ENCODE results near the gene ANKRD36C. TPM values are rescaled to one million over a fixed set of nuclear protein-coding genes. Genes with fewer than 3 reads are reported as not detected.
"Not testable (repeated sequence)": the region's sequence is repeated elsewhere in the genome, so short reads cannot be mapped to it uniquely, and the experiment has no call there.

ANKRD36C gene
- total and polyA plus RNA-seq, 2 donors: 2.6 to 239 TPM

- 90% methylated on average over 13 of the region's 13 CpGs for WGBS
These were observed 192.3 kb downstream of the ANKRD36C start for GRCh38 chr2:95799147-95799889.

GRCh38 chr2:95796249-95797099 is 195.2 kb downstream of the ANKRD36C start:
- H3K4me3 ChIP-seq (ENCODE audit: low read depth, low read length); DNase-seq (ENCODE audit: extremely low spot score); H3K4me1 ChIP-seq (ENCODE audit: insufficient read depth); H3K27ac ChIP-seq (ENCODE audit: low read depth); H3K36me3 ChIP-seq (ENCODE audit: insufficient read depth): not testable (repeated sequence)
- WGBS: no CpG with 5 or more reads among the region's 18 CpGs

More at GRCh38 chr2:95799147-95799889, 192.3 kb downstream of the ANKRD36C start:
- H3K36me3 ChIP-seq (ENCODE audit: insufficient read depth); H3K27ac ChIP-seq (ENCODE audit: low read depth); DNase-seq (ENCODE audit: extremely low spot score); H3K4me3 ChIP-seq (ENCODE audit: low read depth, low read length); H3K4me1 ChIP-seq (ENCODE audit: insufficient read depth): not testable (repeated sequence)

DNA sequence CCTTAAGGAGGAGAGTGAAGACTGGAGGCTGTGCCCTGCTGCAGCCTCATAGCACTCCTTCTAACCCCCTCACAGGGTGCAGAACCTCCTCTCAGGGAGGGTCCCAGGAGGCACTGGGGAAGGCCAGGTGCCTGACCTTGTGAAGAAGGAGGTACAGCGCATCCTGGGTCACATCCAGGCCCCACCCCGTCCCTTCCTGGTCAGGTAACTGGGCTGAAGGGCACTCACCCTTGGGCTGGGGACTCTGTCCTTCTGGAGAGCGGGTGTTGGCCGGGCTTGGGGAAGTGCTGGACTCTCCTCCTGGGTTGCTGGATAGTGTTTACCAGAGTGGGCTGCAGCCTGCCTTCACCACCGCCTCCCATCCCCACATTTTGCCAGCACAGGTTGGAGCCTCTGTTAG is 197.7 kb downstream of the ANKRD36C start:
- H3K4me1 ChIP-seq (ENCODE audit: insufficient read depth); DNase-seq (ENCODE audit: extremely low spot score); H3K36me3 ChIP-seq (ENCODE audit: insufficient read depth); H3K4me3 ChIP-seq (ENCODE audit: low read depth, low read length); H3K27ac ChIP-seq (ENCODE audit: low read depth): not testable (repeated sequence)
- WGBS: 82% methylated on average over 1 of the region's 5 CpGs

DNA sequence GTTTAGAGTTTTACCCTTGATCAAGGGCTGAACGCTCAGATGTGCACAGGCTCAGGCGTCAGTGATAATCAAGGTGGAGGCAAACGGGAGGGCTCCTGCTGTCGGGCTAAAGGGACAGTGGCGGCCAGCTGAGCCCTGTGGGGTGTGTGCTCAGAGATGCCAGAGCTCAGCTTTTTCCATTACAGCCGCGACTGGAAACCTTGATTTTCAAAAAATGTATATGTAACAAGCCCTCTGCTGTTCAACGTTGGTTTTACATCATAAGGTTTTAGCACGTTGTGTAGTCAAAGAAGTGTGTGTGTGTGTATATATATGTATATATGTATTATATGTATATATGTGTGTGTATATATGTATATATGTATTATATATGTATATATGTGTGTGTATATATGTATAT is 201.4 kb downstream of the ANKRD36C start:
- H3K27ac ChIP-seq (ENCODE audit: low read depth); H3K36me3 ChIP-seq (ENCODE audit: insufficient read depth): not testable (repeated sequence)
- no CpG with 5 or more reads among the region's 9 CpGs for WGBS

GRCh38 chr2:95789385-95789784 is 202.2 kb downstream of the ANKRD36C start:
- H3K4me3 ChIP-seq (ENCODE audit: low read depth, low read length); DNase-seq (ENCODE audit: extremely low spot score); H3K4me1 ChIP-seq (ENCODE audit: insufficient read depth); H3K27ac ChIP-seq (ENCODE audit: low read depth); H3K36me3 ChIP-seq (ENCODE audit: insufficient read depth): not testable (repeated sequence)
- no CpG with 5 or more reads among the region's 34 CpGs for WGBS

More for the DNA sequence above, 201.4 kb downstream of the ANKRD36C start:
- not testable (repeated sequence) for H3K4me3 ChIP-seq (ENCODE audit: low read depth, low read length); H3K4me1 ChIP-seq (ENCODE audit: insufficient read depth); DNase-seq (ENCODE audit: extremely low spot score)

DNA sequence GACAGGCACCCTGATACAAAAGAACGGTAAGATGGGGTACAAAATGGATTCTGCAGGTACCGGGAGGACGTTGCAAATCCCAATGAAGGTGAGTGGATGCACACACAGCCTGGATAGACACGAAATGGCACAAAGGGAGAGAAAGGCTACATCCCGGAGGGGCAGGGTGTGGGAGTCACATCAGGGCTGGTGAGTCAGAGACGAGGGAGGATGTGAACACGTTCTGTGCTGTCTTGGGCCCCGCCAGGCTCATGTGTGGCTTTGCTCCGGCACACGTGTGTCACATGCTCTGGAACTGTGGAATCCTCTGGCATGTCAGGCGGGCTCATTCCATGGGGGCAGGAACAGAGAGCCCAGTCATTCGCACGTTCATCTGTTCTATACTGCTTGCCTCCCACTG is 203.0 kb downstream of the ANKRD36C start:
- no CpG with 5 or more reads among the region's 13 CpGs for WGBS
- not testable (repeated sequence) for H3K36me3 ChIP-seq (ENCODE audit: insufficient read depth); DNase-seq (ENCODE audit: extremely low spot score)

More for the DNA sequence above, 203.0 kb downstream of the ANKRD36C start:
- not testable (repeated sequence) for H3K4me1 ChIP-seq (ENCODE audit: insufficient read depth); H3K4me3 ChIP-seq (ENCODE audit: low read depth, low read length); H3K27ac ChIP-seq (ENCODE audit: low read depth)

Small RNA genes within 50 kb of the gene (small RNA-seq; reads per million reads assigned to genes)
- not detected for gene RN7SL210P

Other genes starting within 250 kb of the ANKRD36C start
- 1.8 TPM for gene GPAT2, start 43.1 kb upstream of the ANKRD36C start, total RNA-seq
- 4.9 TPM for gene GPAT2, start 43.1 kb upstream of the ANKRD36C start, polyA plus RNA-seq
- 1.6 TPM for gene ADRA2B, start 124.7 kb upstream of the ANKRD36C start, total RNA-seq
- gene ADRA2B, start 124.7 kb upstream of the ANKRD36C start, polyA plus RNA-seq: 1.2 TPM
- 0.85 TPM for gene ASTL, start 146.7 kb upstream of the ANKRD36C start, total RNA-seq
- gene ASTL, start 146.7 kb upstream of the ANKRD36C start, polyA plus RNA-seq: 0.09 TPM
- gene DUSP2, start 153.6 kb upstream of the ANKRD36C start, total RNA-seq: 18.5 TPM
- gene DUSP2, start 153.6 kb upstream of the ANKRD36C start, polyA plus RNA-seq: 18.1 TPM
- 80.7 TPM for gene STARD7, start 217.0 kb upstream of the ANKRD36C start, total RNA-seq
- 49.4 TPM for gene STARD7, start 217.0 kb upstream of the ANKRD36C start, polyA plus RNA-seq

Data from urinary bladder (tissue), 4 donors.